ENCODE measurements around the gene PTCHD4.

Gene PTCHD4

GRCh38 chr6:48098923-48099322 lies 12.1 kb downstream of the PTCHD4 start:
- 95% methylated on average over 3 of the region's 3 CpGs for WGBS
- 0 out of 2 replicates have a peak, but pooled peaks cover 4% of the 10 kb centered on the region for H3K4me1 ChIP-seq (ENCODE audit: insufficient read depth, low read length)
- H3K36me3 ChIP-seq (ENCODE audit: insufficient read depth, low read length): peaks cover 7% of the 10 kb centered on the region
- H3K27me3 ChIP-seq (ENCODE audit: insufficient read depth, low read length): no peaks in the 10 kb centered on the region
- H3K4me3 ChIP-seq (ENCODE audit: low read length): no peak overlapping the region
- no peak overlapping the region for H3K27ac ChIP-seq (ENCODE audit: low read depth, low read length)
- H3K9ac ChIP-seq (ENCODE audit: low read depth, low read length): no peak overlapping the region
- no peaks in the 10 kb centered on the region for H3K9me3 ChIP-seq (ENCODE audit: insufficient read depth, low read depth, low read length)

- H3K27me3 ChIP-seq (ENCODE audit: insufficient read depth, low read length): no peaks in the 10 kb centered on the region
- no peak overlapping the region for H3K27ac ChIP-seq (ENCODE audit: low read depth, low read length)
- no peaks in the 10 kb centered on the region for H3K9me3 ChIP-seq (ENCODE audit: insufficient read depth, low read depth, low read length)
- H3K4me3 ChIP-seq (ENCODE audit: low read length): no peak overlapping the region
- 94% methylated on average over 3 of the region's 3 CpGs for WGBS
- no peaks in the 10 kb centered on the region for H3K4me1 ChIP-seq (ENCODE audit: insufficient read depth, low read length)
- H3K36me3 ChIP-seq (ENCODE audit: insufficient read depth, low read length): peaks cover 2% of the 10 kb centered on the region; the same call in 1 of the 2 replicates
- no peak overlapping the region for H3K9ac ChIP-seq (ENCODE audit: low read depth, low read length)
Measured at GRCh38 chr6:48092550-48093217, 18.3 kb downstream of the PTCHD4 start.

GRCh38 chr6:48090546-48090945 lies 20.5 kb downstream of the PTCHD4 start:
- Histone ChIP-seq H3K9ac (ENCODE audit: low read depth, low read length) (no peak overlapping the region), H3K27ac (ENCODE audit: low read depth, low read length) (no peak overlapping the region), H3K4me3 (ENCODE audit: low read length) (no peak overlapping the region), H3K36me3 (ENCODE audit: insufficient read depth, low read length) (no peaks in the 10 kb centered on the region), H3K4me1 (ENCODE audit: insufficient read depth, low read length) (no peaks in the 10 kb centered on the region), H3K9me3 (ENCODE audit: insufficient read depth, low read depth, low read length) (0 out of 2 replicates have a peak, but pooled peaks cover 1% of the 10 kb centered on the region), H3K27me3 (ENCODE audit: insufficient read depth, low read length) (no peaks in the 10 kb centered on the region)
- 96% methylated on average over 4 of the region's 4 CpGs for WGBS

- Histone ChIP-seq H3K4me1 (ENCODE audit: insufficient read depth, low read length) (no peaks in the 10 kb centered on the region), H3K27me3 (ENCODE audit: insufficient read depth, low read length) (no peaks in the 10 kb centered on the region), H3K9ac (ENCODE audit: low read depth, low read length) (no peak overlapping the region), H3K36me3 (ENCODE audit: insufficient read depth, low read length) (no peaks in the 10 kb centered on the region), H3K27ac (ENCODE audit: low read depth, low read length) (no peak overlapping the region), H3K9me3 (ENCODE audit: insufficient read depth, low read depth, low read length) (peaks cover 9% of the 10 kb centered on the region; the same call in 1 of the 2 replicates), H3K4me3 (ENCODE audit: low read length) (no peak overlapping the region)
- 100% methylated on average over 1 of the region's 1 CpG for WGBS
Measured at GRCh38 chr6:48087448-48087847, 23.5 kb downstream of the PTCHD4 start.

GRCh38 chr6:48086187-48086586 lies 24.8 kb downstream of the PTCHD4 start:
- Histone ChIP-seq H3K4me1 (ENCODE audit: insufficient read depth, low read length) (no peaks in the 10 kb centered on the region), H3K9me3 (ENCODE audit: insufficient read depth, low read depth, low read length) (peaks cover 9% of the 10 kb centered on the region; the same call in 1 of the 2 replicates), H3K36me3 (ENCODE audit: insufficient read depth, low read length) (no peaks in the 10 kb centered on the region), H3K27ac (ENCODE audit: low read depth, low read length) (no peak overlapping the region), H3K9ac (ENCODE audit: low read depth, low read length) (no peak overlapping the region), H3K27me3 (ENCODE audit: insufficient read depth, low read length) (no peaks in the 10 kb centered on the region), H3K4me3 (ENCODE audit: low read length) (no peak overlapping the region)
- 100% methylated on average over 1 of the region's 1 CpG for WGBS

- Histone ChIP-seq H3K36me3 (ENCODE audit: insufficient read depth, low read length) (no peaks in the 10 kb centered on the region), H3K4me1 (ENCODE audit: insufficient read depth, low read length) (no peaks in the 10 kb centered on the region), H3K9ac (ENCODE audit: low read depth, low read length) (no peak overlapping the region), H3K27ac (ENCODE audit: low read depth, low read length) (no peak overlapping the region), H3K9me3 (ENCODE audit: insufficient read depth, low read depth, low read length) (peaks cover 9% of the 10 kb centered on the region; the same call in 1 of the 2 replicates), H3K27me3 (ENCODE audit: insufficient read depth, low read length) (no peaks in the 10 kb centered on the region), H3K4me3 (ENCODE audit: low read length) (no peak overlapping the region)
Measured at GRCh38 chr6:48085131-48085741, 25.8 kb downstream of the PTCHD4 start.

GRCh38 chr6:48084201-48084600 lies 26.8 kb downstream of the PTCHD4 start:
- H3K27ac ChIP-seq (ENCODE audit: low read depth, low read length): no peak overlapping the region
- no peaks in the 10 kb centered on the region for H3K4me1 ChIP-seq (ENCODE audit: insufficient read depth, low read length)
- no peaks in the 10 kb centered on the region for H3K36me3 ChIP-seq (ENCODE audit: insufficient read depth, low read length)
- H3K27me3 ChIP-seq (ENCODE audit: insufficient read depth, low read length): no peaks in the 10 kb centered on the region
- H3K9ac ChIP-seq (ENCODE audit: low read depth, low read length): no peak overlapping the region
- peaks cover 9% of the 10 kb centered on the region; the same call in 1 of the 2 replicates for H3K9me3 ChIP-seq (ENCODE audit: insufficient read depth, low read depth, low read length)
- H3K4me3 ChIP-seq (ENCODE audit: low read length): no peak overlapping the region

- H3K27ac ChIP-seq (ENCODE audit: low read depth, low read length): no peak overlapping the region
- H3K36me3 ChIP-seq (ENCODE audit: insufficient read depth, low read length): no peaks in the 10 kb centered on the region
- H3K27me3 ChIP-seq (ENCODE audit: insufficient read depth, low read length): no peaks in the 10 kb centered on the region
- peaks cover 7% of the 10 kb centered on the region; the same call in 1 of the 2 replicates for H3K9me3 ChIP-seq (ENCODE audit: insufficient read depth, low read depth, low read length)
- 95% methylated on average over 4 of the region's 4 CpGs for WGBS
- H3K9ac ChIP-seq (ENCODE audit: low read depth, low read length): no peak overlapping the region
- no peaks in the 10 kb centered on the region for H3K4me1 ChIP-seq (ENCODE audit: insufficient read depth, low read length)
- no peak overlapping the region for H3K4me3 ChIP-seq (ENCODE audit: low read length)
Measured at GRCh38 chr6:48080227-48081009, 30.6 kb downstream of the PTCHD4 start.

GRCh38 chr6:48078120-48078519 lies 32.9 kb downstream of the PTCHD4 start:
- Histone ChIP-seq H3K4me1 (ENCODE audit: insufficient read depth, low read length) (peaks cover 9% of the 10 kb centered on the region), H3K9ac (ENCODE audit: low read depth, low read length) (no peak overlapping the region), H3K9me3 (ENCODE audit: insufficient read depth, low read depth, low read length) (no peaks in the 10 kb centered on the region), H3K27ac (ENCODE audit: low read depth, low read length) (no peak overlapping the region), H3K36me3 (ENCODE audit: insufficient read depth, low read length) (no peaks in the 10 kb centered on the region), H3K4me3 (ENCODE audit: low read length) (no peak overlapping the region), H3K27me3 (ENCODE audit: insufficient read depth, low read length) (no peaks in the 10 kb centered on the region)

GRCh38 chr6:48075181-48075580 lies 35.8 kb downstream of the PTCHD4 start:
- Histone ChIP-seq H3K4me1 (ENCODE audit: insufficient read depth, low read length) (peaks cover 9% of the 10 kb centered on the region), H3K27me3 (ENCODE audit: insufficient read depth, low read length) (peaks cover 8% of the 10 kb centered on the region), H3K4me3 (ENCODE audit: low read length) (no peak overlapping the region), H3K9me3 (ENCODE audit: insufficient read depth, low read depth, low read length) (no peaks in the 10 kb centered on the region), H3K36me3 (ENCODE audit: insufficient read depth, low read length) (no peaks in the 10 kb centered on the region), H3K9ac (ENCODE audit: low read depth, low read length) (no peak overlapping the region), H3K27ac (ENCODE audit: low read depth, low read length) (no peak overlapping the region)

GRCh38 chr6:48073976-48074767 lies 36.8 kb downstream of the PTCHD4 start:
- no peaks in the 10 kb centered on the region for H3K36me3 ChIP-seq (ENCODE audit: insufficient read depth, low read length)
- H3K9ac ChIP-seq (ENCODE audit: low read depth, low read length): no peak overlapping the region
- WGBS: 90% methylated on average over 8 of the region's 8 CpGs
- no peak overlapping the region for H3K4me3 ChIP-seq (ENCODE audit: low read length)
- no peak overlapping the region for H3K27ac ChIP-seq (ENCODE audit: low read depth, low read length)
- peaks cover 18% of the 10 kb centered on the region for H3K27me3 ChIP-seq (ENCODE audit: insufficient read depth, low read length)
- H3K9me3 ChIP-seq (ENCODE audit: insufficient read depth, low read depth, low read length): no peaks in the 10 kb centered on the region
- H3K4me1 ChIP-seq (ENCODE audit: insufficient read depth, low read length): peaks cover 16% of the 10 kb centered on the region

Measured in HUES64 (cell line).